Naive thymus-derived CD8-positive, alpha-beta T cell (primary cell): Measurements from ENCODE around the gene PLA2G4D. TPM values are rescaled to one million over a fixed set of nuclear protein-coding genes. Genes with fewer than 3 reads are reported as not detected.

Experiments used
- ATAC-seq, 2 donors: fragments of 150-1000 bp; cut with Tn5 transposase in 1 of 2; sonication (Bioruptor Pico), chemical (Tn5 transposase) in 1 of 2; 1 replicate in 1 of 2; 2 replicates in 1 of 2; pipeline ENCODE4 v1.10.0; 2021; ENCODE audit warnings: mild to moderate bottlenecking in 2 of 2, moderate library complexity in 2 of 2
- POLR2A ChIA-PET: fragments of 350-600 bp; sonication (Branson Sonifier 250); formaldehyde crosslinking; loops from one replicate; lab custom pipeline; 2021; ENCODE audit warnings: antibody characterized with exemption; lab: Charles Lee
- DNase-seq, 10 donors: peaks; one replicate each; pipeline versions ENCODE4 v3.0.0 to v3.0.0-alpha.2; 2020 to 2022
- H3K27ac Mint-ChIP-seq, 10 donors: one replicate each; pipeline ENCODE4 v1.8.0; 2020 to 2022; ENCODE audit warnings: mild to moderate bottlenecking in 10 of 10, mixed read lengths in 10 of 10, moderate library complexity in 4 of 10, inconsistent platforms in 1 of 10
- H3K27me3 Mint-ChIP-seq, 5 donors: one replicate each; pipeline ENCODE4 v1.8.0; 2021 to 2022; ENCODE audit warnings: mixed read lengths in 5 of 5
- H3K36me3 Mint-ChIP-seq, 3 donors: one replicate each; pipeline ENCODE4 v1.8.0; 2020 to 2022; ENCODE audit warnings: mixed read lengths in 3 of 3, mild to moderate bottlenecking in 2 of 3, inconsistent platforms in 1 of 3
- H3K4me1 Mint-ChIP-seq, 4 donors: one replicate each; pipeline ENCODE4 v1.8.0; 2021 to 2022; ENCODE audit warnings: mixed read lengths in 4 of 4
- H3K4me3 Mint-ChIP-seq, 10 donors: one replicate each; pipeline ENCODE4 v1.8.0; 2020 to 2022; ENCODE audit warnings: mild to moderate bottlenecking in 10 of 10, mixed read lengths in 10 of 10, moderate library complexity in 6 of 10, inconsistent platforms in 1 of 10
- H3K9me3 Mint-ChIP-seq, 9 donors: one replicate each; pipeline ENCODE4 v1.8.0; 2020 to 2022; ENCODE audit warnings: mixed read lengths in 9 of 9, mild to moderate bottlenecking in 3 of 9, inconsistent platforms in 1 of 9, moderate library complexity in 1 of 9
- polyA plus RNA-seq, 3 donors: library from polyadenylated mRNA; unstranded; fragments of 300-500 nt; fragmentation: Illumina TruSeq; gene quantifications; one replicate each; pipeline ENCODE4 v1.2.3, GENCODE V29; 2021
- total RNA-seq, 8 experiments: library from RNA in 2 of 8; stranded (reverse) in 2 of 8; gene quantifications; one replicate each; pipeline ENCODE4 v1.2.3 and lab custom pipeline; 2021 to 2026

Gene PLA2G4D
- total and polyA plus RNA-seq, 5 experiments from 2014 or later: not detected

DNA sequence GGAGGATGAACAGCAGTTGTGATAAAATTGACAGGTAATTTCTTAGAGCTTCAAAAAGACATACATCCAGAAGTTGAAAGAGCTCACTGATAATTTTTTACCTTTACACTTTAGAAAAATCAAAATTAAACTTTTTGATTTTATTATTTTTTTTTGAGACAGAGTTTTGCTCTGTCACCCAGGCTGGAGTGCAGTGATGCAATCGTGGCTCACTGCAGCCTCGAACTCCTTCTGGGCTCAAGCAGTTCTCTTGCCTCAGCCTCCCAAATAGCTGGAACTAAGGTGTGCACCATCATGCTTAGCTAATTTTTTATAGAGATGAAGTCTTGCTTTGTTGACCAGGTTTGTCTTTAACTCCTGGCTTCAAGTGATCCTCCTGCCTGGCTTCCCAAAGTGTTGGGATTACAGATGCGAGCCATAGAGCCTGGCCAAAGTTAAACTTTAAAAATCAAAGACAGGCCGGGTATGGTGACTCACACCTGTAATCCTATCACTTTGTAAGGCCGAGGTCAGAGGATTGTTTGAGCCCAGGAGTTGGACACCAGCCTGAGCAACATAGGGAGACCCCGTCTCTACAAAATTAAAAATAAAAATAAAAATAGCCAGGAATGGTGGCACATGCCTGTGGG lies 40.4 kb upstream of the PLA2G4D start:
- peak overlapping the region in 1 of 10 donors; percentile 13 for H3K27ac Mint-ChIP-seq
- no peak overlapping the region for H3K4me3 Mint-ChIP-seq
- H3K36me3 Mint-ChIP-seq: no peaks in the 10 kb centered on the region
- H3K4me1 Mint-ChIP-seq: peaks cover 0 to 2% (median 0%) of the 10 kb centered on the region in 4 donors
- ATAC-seq (no peak), DNase-seq (peak in 1 of 10 donors; percentile 6)
- H3K27me3 Mint-ChIP-seq: peaks cover 2 to 17% (median 8%) of the 10 kb centered on the region in 5 donors
- POLR2A ChIA-PET: no interaction called here
- H3K9me3 Mint-ChIP-seq: no peaks in the 10 kb centered on the region

DNA sequence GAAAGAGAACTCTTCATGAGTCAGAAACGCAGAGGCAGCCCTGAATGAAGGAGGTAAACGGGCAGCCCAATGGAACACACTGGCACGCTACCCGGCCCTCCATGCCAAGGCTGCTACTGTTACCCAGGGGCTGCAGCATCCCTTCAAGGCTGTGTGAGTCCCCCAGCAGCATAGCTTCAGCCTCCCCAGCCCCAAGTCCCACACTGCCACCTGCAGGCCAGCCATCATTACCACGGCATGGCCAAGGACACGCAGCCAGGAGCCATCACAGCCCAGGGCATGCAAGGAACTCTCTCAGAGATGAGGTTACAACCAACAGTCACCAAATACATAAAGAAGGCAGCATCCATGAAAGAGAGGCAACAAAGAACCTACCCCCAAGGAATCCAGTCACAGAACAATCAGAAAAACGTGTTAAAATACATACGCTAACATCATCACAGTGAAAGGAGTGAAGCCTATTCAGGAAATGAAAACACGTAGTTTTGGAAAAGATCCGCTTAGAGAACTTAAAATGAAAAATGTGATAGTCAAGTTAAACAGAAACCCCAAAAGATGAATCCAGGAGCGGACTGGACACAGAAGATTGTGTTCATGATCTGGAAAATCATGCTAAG lies 39.6 kb upstream of the PLA2G4D start:
- H3K27ac Mint-ChIP-seq: peak overlapping the region in 1 of 10 donors; percentile 54
- POLR2A ChIA-PET: no interaction called here

DNA sequence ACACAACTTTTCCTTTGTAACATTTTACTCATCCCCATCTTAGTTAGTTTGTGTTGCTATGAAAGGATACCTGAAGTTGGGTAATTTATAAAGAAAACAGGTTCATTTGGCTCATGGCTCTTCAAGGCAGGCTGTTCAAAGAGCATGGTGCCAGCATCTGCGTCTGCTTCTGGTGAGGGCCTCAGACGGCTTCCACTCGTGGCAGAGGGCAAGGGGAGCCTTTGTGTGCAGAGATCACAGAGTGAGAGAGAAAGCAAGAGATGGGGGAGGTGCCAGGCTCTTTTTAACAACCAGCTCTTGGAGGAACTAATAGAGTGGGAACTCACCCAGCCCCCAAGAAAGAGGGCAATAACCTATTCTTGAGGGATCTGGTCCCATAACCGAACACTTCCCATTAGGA lies 39.0 kb upstream of the PLA2G4D start:
- no peak for ATAC-seq
- peak in 1 of 10 donors; percentile 2 for DNase-seq
- Mint-ChIP-seq H3K27ac (no peak overlapping the region), H3K9me3 (no peaks in the 10 kb centered on the region), H3K27me3 (peaks cover 2 to 24% (median 13%) of the 10 kb centered on the region in 5 donors), H3K36me3 (no peaks in the 10 kb centered on the region), H3K4me1 (peaks cover 0 to 2% (median 0%) of the 10 kb centered on the region in 4 donors), H3K4me3 (no peak overlapping the region)
- POLR2A ChIA-PET: no interaction called here

More for the DNA sequence above, 39.6 kb upstream of the PLA2G4D start:
- no peaks in the 10 kb centered on the region for H3K9me3 Mint-ChIP-seq
- H3K27me3 Mint-ChIP-seq: peaks cover 2 to 24% (median 13%) of the 10 kb centered on the region in 5 donors
- ATAC-seq (peak; percentile 39 to 53), DNase-seq (peak in 5 of 10 donors; percentile 5 to 31 (median 11))
- no peak overlapping the region for H3K4me3 Mint-ChIP-seq
- no peaks in the 10 kb centered on the region for H3K36me3 Mint-ChIP-seq
- H3K4me1 Mint-ChIP-seq: peaks cover 0 to 2% (median 0%) of the 10 kb centered on the region in 4 donors

DNA sequence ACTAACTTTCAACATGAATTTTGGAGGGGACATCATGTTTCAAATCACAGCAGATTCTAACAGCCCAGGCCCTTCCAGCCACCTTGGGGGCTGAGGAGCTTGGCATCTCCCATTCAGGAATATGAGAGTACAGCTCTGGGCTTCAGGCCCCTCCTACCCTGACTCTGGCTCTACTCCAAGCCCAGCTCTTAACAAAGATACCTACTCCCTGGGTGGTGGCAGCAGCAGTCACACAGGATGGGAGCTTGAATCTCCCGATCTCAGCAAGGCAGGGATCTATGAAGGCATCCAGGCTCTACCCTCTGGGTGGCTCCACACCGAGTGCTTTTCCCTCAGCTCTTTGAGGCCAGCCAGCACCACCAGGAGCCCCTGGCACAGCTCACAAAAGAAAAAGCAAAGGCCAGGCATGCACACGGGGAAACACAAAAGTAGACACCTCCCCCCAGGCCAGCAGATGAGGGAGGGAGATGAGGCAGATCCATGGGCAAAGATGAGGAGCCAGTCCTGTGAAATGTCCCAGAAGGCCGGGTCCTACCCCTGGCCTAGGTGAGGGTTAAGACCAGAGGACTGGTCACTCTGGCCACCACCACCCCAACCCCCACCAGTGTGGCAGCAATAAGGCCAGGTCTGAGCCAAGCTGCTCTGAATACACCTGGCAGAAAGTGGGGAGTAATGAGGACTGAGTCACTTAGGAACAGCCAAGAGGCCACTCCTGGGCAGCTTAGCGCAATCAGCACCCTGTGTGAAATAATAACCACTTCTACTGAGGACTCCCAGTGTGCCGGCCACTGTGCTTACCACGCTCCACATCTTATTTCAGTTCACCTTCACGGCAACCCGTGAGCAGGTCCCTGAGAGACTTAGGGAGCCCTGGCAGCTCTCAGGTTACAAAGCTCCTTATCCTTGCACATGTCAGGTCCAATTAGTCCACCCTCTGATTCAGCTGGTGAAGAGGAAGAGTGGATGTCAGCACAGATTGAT lies 37.8 kb upstream of the PLA2G4D start:
- no peak for DNase-seq
- Mint-ChIP-seq H3K27me3 (peaks cover 6 to 24% (median 14%) of the 10 kb centered on the region in 5 donors), H3K27ac (no peak overlapping the region), H3K4me3 (no peak overlapping the region), H3K9me3 (no peaks in the 10 kb centered on the region), H3K4me1 (no peaks in the 10 kb centered on the region), H3K36me3 (no peaks in the 10 kb centered on the region)
- no peak for ATAC-seq
- POLR2A ChIA-PET: no interaction called here

DNA sequence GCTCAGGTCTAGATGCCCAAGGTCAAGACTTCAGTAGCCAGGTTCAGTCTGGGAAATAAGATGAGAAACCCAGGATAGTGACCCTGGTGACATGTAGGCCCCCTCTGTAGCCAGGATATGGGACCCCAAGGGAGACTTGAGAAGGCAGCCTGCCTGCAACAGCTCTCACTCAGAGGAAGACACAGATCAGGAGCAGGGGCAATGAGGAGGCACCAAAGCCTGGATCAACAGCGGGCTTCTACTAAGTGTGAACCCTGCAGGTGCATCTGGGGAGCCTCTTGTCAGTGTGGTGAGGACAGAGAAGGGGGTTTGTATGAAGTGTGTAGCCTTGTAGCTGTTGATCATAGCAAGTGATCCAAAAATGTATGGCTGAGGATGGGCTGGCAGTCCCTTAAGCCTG lies 36.6 kb upstream of the PLA2G4D start:
- Mint-ChIP-seq H3K4me3 (no peak overlapping the region), H3K27ac (no peak overlapping the region), H3K9me3 (no peaks in the 10 kb centered on the region), H3K4me1 (no peaks in the 10 kb centered on the region), H3K27me3 (peaks cover 6 to 24% (median 14%) of the 10 kb centered on the region in 5 donors), H3K36me3 (no peaks in the 10 kb centered on the region)
- POLR2A ChIA-PET: no interaction called here
- ATAC-seq: no peak
- DNase-seq: no peak

DNA sequence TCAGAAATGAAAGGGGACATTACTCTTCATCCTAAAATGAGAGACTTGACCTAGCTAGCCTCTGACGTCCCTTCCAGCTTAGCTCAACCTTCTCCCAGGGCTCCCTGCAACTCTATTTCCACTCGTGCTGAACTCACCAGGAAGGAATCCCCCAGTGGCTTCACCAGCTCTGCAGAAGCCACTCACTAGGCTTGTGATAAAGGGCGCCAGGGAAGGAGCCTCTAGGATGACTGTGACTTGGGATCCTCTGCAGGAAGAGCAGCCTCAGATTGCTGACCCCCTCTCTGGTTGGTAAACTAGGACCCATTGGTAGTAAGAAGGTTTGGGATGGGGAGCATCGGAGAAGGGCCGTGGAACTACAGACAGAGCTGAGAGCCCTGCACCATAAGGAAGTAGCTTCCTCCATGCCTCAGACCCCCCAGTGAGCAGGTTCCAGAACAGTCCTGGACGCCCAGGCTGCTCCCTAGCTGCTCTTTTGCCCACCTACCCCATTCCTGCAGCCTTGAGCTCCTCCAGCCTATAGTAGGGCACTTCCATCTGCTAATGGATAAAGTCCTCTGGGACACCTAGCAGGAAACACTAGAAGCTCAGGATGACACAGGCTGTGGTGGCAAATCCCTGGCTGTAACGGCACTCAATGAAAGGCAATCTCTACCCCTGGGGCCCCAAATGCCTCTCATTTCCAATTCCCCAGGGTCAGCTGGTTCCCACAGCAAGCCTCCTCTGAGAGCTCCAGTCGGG lies 36.1 kb upstream of the PLA2G4D start:
- POLR2A ChIA-PET: no interaction called here
- DNase-seq (no peak), ATAC-seq (no peak)
- Mint-ChIP-seq H3K9me3 (peaks cover 0 to 1% (median 0%) of the 10 kb centered on the region in 9 donors), H3K36me3 (no peaks in the 10 kb centered on the region), H3K27me3 (peaks cover 6 to 24% (median 11%) of the 10 kb centered on the region in 5 donors), H3K27ac (no peak overlapping the region), H3K4me3 (no peak overlapping the region), H3K4me1 (no peaks in the 10 kb centered on the region)

DNA sequence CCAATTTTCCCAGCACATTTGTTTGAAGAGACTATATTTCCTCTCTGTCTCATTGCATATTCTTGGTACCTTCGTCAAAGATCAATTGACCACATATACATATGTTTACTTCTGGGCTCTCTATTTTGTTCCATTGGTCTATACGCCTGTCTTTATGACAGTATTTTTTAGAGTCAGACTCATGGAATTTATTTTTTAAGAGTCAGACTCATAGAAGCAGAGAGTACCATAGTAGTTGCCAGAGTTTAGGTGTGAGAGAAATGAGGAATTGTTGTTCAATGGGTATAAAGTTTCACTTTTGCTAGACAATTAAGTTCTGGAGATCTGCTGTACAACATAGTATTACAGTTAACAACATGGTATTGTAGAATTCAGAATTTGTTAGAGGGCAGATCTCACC lies 35.0 kb upstream of the PLA2G4D start:
- H3K9me3 Mint-ChIP-seq: peaks cover 0 to 2% (median 0%) of the 10 kb centered on the region in 9 donors
- POLR2A ChIA-PET: no interaction called here

DNA sequence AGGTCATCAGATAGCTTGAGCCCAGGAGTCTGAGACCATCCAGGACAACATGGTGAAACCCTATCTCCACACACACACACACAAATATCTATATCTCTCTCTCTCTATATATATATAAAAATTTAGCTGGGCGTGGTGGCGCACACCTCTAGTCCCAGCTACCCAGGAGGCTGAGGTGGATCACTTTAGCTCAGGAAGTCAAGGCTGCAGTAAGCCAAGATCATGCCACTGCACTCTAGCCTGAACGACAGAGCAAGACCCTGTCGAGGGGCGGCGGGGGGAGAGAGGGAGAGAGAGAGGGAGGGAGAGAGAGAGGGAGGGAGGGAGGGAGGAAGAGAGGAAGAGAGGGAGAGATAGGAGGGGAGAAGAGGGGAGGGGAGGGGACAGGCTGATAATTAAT lies 34.1 kb upstream of the PLA2G4D start:
- Mint-ChIP-seq H3K4me3 (no peak overlapping the region), H3K4me1 (no peaks in the 10 kb centered on the region), H3K27me3 (peaks cover 7 to 24% (median 11%) of the 10 kb centered on the region in 5 donors), H3K36me3 (no peaks in the 10 kb centered on the region), H3K9me3 (peaks cover 0 to 2% (median 0%) of the 10 kb centered on the region in 9 donors), H3K27ac (no peak overlapping the region)
- no peak for DNase-seq
- POLR2A ChIA-PET: no interaction called here
- no peak for ATAC-seq

More for the DNA sequence above, 35.0 kb upstream of the PLA2G4D start:
- Mint-ChIP-seq H3K4me3 (no peak overlapping the region), H3K27ac (no peak overlapping the region), H3K36me3 (no peaks in the 10 kb centered on the region), H3K4me1 (no peaks in the 10 kb centered on the region), H3K27me3 (peaks cover 7 to 24% (median 11%) of the 10 kb centered on the region in 5 donors)
- ATAC-seq (no peak), DNase-seq (no peak)

DNA sequence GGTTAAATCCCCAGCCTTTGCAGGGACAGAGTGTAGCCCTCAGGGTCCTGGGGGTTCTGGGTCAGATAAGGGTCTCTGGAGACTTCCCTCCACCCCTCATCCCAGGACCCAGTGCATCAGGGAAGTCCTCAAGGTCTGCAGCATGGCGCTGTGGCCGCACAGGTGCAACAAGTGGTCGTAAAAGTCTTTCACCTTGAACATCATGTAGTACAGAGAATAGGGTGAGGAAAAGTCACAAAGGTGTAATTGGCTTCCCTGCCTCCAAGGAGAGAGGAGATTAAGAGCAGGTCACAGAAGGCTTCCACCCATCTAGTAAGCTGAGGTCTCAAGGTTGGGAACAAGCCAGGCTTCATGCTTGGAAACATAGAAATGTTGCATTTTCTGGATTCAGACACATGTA lies 29.2 kb upstream of the PLA2G4D start:
- no peak overlapping the region for H3K4me3 Mint-ChIP-seq
- H3K9me3 Mint-ChIP-seq: peaks cover 0 to 2% (median 0%) of the 10 kb centered on the region in 9 donors
- DNase-seq: no peak
- H3K4me1 Mint-ChIP-seq: peaks cover 0 to 4% (median 0%) of the 10 kb centered on the region in 4 donors
- no peak overlapping the region for H3K27ac Mint-ChIP-seq
- ATAC-seq: no peak
- POLR2A ChIA-PET: no interaction called here
- peaks cover 0 to 6% (median 2%) of the 10 kb centered on the region in 5 donors for H3K27me3 Mint-ChIP-seq
- no peaks in the 10 kb centered on the region for H3K36me3 Mint-ChIP-seq

DNA sequence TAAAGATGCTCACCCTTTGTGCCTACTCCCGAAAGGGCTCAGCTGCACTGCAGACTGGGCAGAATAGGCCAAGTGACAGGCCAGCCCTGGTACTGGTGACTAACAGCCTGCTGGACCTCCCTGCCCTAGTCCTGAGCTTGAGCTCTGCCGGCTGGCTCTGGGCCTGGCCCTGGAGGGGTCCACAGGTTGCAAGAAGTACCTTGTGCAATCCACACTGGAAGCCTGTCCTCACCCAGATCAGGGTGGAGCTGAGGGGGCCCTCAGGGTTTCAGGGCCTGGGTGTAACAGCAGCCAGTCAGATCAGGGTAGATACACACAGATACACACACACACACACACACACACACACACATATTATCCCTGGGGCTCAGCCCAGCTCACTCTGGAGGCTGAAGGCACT lies 27.3 kb upstream of the PLA2G4D start:
- Mint-ChIP-seq H3K4me1 (peaks cover 0 to 4% (median 0%) of the 10 kb centered on the region in 4 donors), H3K9me3 (peaks cover 0 to 2% (median 0%) of the 10 kb centered on the region in 9 donors), H3K27ac (no peak overlapping the region), H3K4me3 (no peak overlapping the region), H3K36me3 (no peaks in the 10 kb centered on the region), H3K27me3 (peaks cover 0 to 2% (median 0%) of the 10 kb centered on the region in 5 donors)
- DNase-seq: no peak
- no peak for ATAC-seq
- POLR2A ChIA-PET: no interaction called here

DNA sequence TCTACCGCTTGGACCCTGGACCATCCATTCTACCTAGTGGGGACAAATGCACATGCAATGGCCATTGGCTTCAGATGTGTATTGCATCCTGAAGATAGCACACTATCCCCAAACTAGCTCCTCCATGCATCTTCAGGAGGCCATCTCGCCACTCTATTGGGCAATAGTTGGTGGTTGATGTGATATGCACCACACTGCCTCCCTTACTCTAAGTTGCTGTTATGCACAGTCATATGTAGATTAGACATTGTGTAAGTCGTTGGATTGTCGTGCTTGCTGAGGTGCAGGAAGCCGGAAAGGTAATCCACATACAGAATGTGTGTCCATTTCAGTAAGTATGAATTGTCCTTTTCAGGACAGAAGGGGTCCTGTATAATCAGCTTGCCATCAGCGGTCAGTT lies 26.7 kb upstream of the PLA2G4D start:
- Mint-ChIP-seq H3K27ac (no peak overlapping the region), H3K9me3 (peaks cover 0 to 2% (median 0%) of the 10 kb centered on the region in 9 donors), H3K4me3 (no peak overlapping the region), H3K4me1 (peaks cover 0 to 4% (median 0%) of the 10 kb centered on the region in 4 donors), H3K36me3 (no peaks in the 10 kb centered on the region), H3K27me3 (peaks cover 0 to 2% (median 0%) of the 10 kb centered on the region in 5 donors)
- POLR2A ChIA-PET: no interaction called here
- DNase-seq (no peak), ATAC-seq (no peak)

DNA sequence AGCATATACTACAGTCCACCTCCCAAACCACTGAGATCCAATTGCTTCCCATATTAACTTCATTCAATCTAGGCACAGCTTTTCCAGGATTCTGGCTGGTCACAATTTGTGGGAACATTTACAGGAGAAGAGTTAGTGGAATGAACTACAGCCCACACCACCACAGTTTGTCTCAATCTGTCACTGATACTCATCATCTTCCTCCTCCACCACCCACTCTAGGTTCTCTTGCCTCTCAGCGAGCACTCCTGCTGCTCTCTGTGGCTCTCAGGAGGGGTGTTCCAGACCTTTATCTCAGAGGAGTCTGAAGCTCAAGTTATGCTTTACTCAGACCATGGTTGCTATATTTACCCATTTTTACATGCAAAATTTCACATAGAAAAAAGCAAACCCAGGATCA lies 25.9 kb upstream of the PLA2G4D start:
- no peaks in the 10 kb centered on the region for H3K36me3 Mint-ChIP-seq
- POLR2A ChIA-PET: no interaction called here
- ATAC-seq: no peak
- no peak for DNase-seq
- no peak overlapping the region for H3K4me3 Mint-ChIP-seq
- H3K27me3 Mint-ChIP-seq: peaks cover 0 to 1% (median 0%) of the 10 kb centered on the region in 5 donors
- no peak overlapping the region for H3K27ac Mint-ChIP-seq
- no peaks in the 10 kb centered on the region for H3K9me3 Mint-ChIP-seq
- peaks cover 0 to 4% (median 0%) of the 10 kb centered on the region in 4 donors for H3K4me1 Mint-ChIP-seq
